GM12873 (cell line): Measurements from ENCODE around the gene INPP5A.

Experiments used
- CTCF ChIP-seq: IDR thresholded peaks from 2 replicates; pipeline ENCODE4 v1.5.1; 2012; ENCODE audit warnings: low read depth, mild to moderate bottlenecking, moderate library complexity, low read length, control low read depth; ENCODE audit not compliant: insufficient read depth; ENCODE audit errors: missing control alignments

INPP5A gene

DNA sequence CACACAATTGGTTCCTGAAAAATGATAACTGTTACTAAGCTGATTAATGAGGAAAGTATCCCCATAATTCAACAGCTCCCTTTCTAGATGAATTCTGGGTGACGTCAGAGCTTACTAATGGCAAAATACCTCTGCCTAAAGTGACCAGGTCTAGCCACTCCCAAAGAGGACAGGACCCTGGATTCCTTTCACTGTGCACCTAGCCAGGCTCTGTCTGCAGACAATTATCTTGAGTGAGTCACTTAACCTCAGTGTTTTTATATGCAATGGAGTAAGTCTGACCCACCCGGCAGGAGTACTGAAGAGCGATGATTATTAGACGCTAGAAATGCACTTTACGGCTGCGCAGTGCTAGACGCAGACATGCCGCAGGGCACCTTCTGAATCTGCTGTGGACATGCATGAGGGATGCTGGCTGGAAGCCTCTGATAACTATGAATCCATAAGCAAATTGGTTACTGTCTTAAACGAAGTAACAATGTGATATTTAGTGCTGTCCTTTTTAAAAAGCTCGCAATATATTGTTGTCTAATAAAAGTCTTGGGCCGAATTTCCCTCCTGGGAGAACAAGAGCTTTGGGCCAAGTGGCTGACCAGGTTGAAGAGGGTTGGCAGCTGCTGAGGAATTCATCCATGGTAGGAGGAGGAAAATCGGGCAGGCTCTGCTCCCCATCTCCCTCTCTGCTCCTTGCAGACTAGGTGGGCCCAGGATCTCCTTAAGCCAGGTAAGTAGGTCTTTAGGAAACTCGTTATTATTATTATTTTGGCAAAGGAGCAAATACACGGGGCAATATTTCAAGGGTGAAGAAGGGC is 4.6 kb upstream of the INPP5A start:
- TF ChIP-seq CTCF: no peak

GRCh38 chr10:132533571-132534260 is 3.9 kb upstream of the INPP5A start:
- TF ChIP-seq CTCF: no peak

DNA sequence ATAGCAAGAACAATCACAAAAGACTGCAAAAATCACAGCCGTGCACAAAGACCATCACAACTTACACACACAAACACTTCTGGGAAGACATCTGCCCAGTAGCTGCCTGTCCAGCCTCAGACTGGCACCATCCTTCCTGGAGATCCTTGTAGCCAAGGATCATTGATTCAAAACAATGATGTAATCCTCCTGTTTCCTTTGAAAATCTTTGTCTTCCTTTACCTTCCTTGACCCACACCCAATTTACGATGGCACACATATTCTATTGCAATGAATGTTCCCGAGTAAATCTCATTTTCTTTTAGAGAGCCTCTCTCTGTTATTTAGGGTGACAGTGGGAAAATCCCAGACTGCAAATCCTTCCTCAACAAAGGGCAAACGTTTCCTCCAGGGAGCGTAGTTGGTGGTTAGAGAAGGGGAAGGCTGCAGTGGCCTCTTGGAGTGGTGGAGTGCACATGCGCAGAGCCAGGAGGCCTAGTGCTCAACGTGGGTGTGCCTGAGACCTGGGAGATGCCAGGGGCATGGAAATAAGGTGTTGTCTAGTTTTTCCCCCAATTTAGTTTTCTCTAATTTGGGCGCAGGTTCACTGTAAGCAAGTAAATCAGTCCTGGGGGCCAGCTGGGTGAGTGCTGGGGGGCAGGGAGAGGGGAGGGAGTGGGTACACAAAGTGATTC is 3.1 kb upstream of the INPP5A start:
- TF ChIP-seq CTCF: no peak

DNA sequence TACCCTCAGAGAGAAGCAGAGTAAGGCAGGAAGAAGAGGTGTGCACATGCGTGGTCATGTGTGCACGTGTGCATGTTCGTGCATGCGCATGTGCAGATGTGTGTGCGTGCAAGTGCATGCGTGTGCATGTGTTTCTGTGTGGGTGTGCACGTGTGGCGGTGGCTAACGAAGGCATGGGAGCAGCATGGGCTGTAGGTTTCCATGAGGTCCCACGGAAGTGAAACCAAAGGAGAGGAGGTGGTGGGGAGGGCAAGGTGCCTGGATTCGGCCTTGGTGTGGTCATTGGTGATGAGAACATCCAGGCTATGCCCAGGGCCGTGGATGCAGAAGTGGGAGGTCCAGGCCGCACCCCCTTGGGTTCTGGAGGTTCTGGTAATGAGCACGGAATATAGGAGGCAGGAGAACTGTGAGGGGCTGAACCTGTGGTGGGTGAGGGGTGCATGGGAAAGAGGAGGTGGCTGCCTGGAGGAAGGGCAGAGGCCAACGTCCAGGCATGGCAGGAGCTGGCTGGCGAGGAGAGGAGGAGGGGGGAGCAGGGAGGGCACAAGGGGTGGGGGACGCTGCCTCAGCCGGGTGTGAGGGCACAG is 2.4 kb upstream of the INPP5A start:
- no peak for TF ChIP-seq CTCF

GRCh38 chr10:132536241-132536876 is 1.2 kb upstream of the INPP5A start:
- TF ChIP-seq CTCF: no peak

DNA sequence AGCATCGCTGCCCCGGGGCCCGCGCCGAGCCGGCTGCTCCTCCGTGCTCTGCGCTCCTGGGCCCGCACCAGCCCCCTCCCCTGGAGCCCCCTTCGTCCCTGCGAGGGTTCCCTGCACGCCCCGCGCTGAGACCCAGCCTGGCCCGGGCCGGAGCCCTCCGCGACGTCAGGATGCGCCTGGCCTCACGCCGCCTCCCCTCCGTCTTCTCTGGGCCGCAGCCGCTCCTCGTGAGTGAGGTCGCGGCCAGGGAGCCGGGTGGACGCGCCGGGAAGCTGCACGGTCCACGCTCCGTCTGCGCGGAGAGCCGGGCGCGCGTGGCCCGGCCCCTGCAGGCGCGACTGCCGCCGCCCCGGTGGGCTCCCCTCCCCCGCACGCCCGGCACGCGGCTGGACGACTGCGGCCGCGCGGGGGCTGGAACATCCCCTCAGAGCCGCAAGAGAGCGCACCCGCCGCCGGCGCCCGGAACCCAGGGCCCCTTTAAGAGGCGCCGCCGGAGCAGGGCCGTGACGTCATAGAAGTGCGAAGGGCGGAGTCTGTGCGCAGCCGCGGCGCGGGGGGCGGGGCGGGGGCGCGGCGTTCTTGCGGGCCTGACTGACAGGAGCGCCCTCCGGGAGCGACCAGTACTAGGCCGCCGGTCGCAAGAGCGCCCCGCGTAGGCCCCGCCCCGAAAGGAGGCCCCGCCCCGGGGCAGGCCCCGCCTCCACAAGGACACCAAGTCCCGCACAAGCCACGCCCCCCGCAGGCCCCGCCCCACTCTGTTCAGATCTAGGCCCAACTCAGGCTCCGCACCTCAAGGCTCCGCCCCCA is 507 bp upstream of the INPP5A start:
- TF ChIP-seq CTCF: no peak
